Measurements from ENCODE around the gene SYCP2. TPM values are rescaled to one million over a fixed set of nuclear protein-coding genes. Genes with fewer than 3 reads are reported as not detected.

SYCP2 gene
- total and polyA plus RNA-seq, 2 donors from 2014 or later: 2.1 to 3.0 TPM

DNA sequence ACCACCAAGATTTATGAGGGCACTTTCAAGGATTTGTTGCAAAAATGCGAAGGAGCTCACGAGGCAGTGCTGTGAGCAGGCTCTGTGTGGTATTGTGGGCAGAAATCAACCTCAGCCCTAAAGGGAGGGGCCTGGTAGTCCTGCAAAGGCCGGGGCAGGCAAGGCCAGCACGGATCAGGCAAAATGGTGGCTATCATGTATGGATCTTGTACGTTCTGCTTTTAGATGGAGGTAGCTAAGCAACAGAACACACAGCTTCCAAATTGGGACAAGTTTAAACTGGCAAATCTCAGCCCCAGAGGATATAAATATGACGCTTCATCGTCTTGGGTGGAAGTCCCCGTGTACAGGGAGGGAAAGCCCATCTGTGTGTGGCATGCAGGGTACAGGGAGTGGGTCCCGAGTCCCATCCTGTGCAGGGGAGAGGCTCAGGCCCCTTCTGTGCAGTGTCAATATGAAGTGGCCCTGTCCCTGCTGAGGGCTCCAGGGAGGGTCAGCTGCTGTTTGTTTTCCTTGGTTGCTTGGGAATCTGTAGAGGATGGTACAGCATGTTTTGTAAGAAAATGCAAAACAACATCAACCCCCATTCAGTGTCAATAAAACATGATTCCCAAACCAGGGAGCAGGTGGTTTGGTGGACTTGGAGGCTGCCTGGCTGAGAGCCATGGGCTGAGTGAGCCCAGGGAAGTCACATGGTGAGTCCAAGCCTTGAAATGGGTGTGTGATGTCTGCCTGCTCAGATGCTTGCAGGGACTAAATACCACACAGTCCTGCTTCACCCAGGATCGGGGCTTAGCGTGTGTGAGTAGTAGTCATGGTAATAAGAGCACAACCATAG is 113.0 kb downstream of the SYCP2 start:
- intact Hi-C loops (cut with DNase I): no loop called here
- Histone ChIP-seq H3K27ac (ENCODE audit: low read depth in 2 of 2, low read length in 2 of 2) (no peak overlapping the region), H3K9me3 (ENCODE audit: control insufficient read depth in 2 of 3, insufficient read depth in 1 of 3, low read length in 3 of 3) (no peaks in the 10 kb centered on the region), H3K9ac (ENCODE audit: low read length in 3 of 3) (no peak overlapping the region), H3K36me3 (ENCODE audit: control insufficient read depth in 2 of 3, insufficient read depth in 3 of 3, low read length in 3 of 3) (no peaks in the 10 kb centered on the region), H3K4me1 (ENCODE audit: control insufficient read depth in 2 of 3, insufficient read depth in 2 of 3, low read depth in 1 of 3, low read length in 3 of 3) (no peaks in the 10 kb centered on the region), H3K27me3 (ENCODE audit: control insufficient read depth, insufficient read depth, low read length) (no peaks in the 10 kb centered on the region), H3K4me3 (ENCODE audit: low read length in 3 of 3) (no peak overlapping the region)
- FAIRE-seq: no peak
- no peak for TF ChIP-seq CTCF (IDR thresholded peaks at IDR 0.05; ENCODE audit: borderline replicate concordance, extremely low read depth, insufficient read depth)
- DNase-seq: no peak

GRCh38 chr20:59819496-59820203 is 113.8 kb downstream of the SYCP2 start:
- no peak for TF ChIP-seq CTCF (IDR thresholded peaks at IDR 0.05; ENCODE audit: borderline replicate concordance, extremely low read depth, insufficient read depth)
- FAIRE-seq (no peak), DNase-seq (peak in 1 of 5 donors; percentile 50)
- H3K27ac ChIP-seq (ENCODE audit: low read depth in 2 of 2, low read length in 2 of 2): no peak overlapping the region
- no peaks in the 10 kb centered on the region for H3K4me1 ChIP-seq (ENCODE audit: control insufficient read depth in 2 of 3, insufficient read depth in 2 of 3, low read depth in 1 of 3, low read length in 3 of 3)
- H3K27me3 ChIP-seq (ENCODE audit: control insufficient read depth, insufficient read depth, low read length): no peaks in the 10 kb centered on the region
- intact Hi-C loops (cut with DNase I): no loop called here
- H3K9ac ChIP-seq (ENCODE audit: low read length in 3 of 3): no peak overlapping the region
- H3K4me3 ChIP-seq (ENCODE audit: low read length in 3 of 3): no peak overlapping the region
- no peaks in the 10 kb centered on the region for H3K36me3 ChIP-seq (ENCODE audit: control insufficient read depth in 2 of 3, insufficient read depth in 3 of 3, low read length in 3 of 3)
- no peaks in the 10 kb centered on the region for H3K9me3 ChIP-seq (ENCODE audit: control insufficient read depth in 2 of 3, insufficient read depth in 1 of 3, low read length in 3 of 3)

GRCh38 chr20:59818911-59819310 is 114.5 kb downstream of the SYCP2 start:
- Histone ChIP-seq H3K27me3 (ENCODE audit: control insufficient read depth, insufficient read depth, low read length) (no peaks in the 10 kb centered on the region), H3K9ac (ENCODE audit: low read length in 3 of 3) (no peak overlapping the region), H3K9me3 (ENCODE audit: control insufficient read depth in 2 of 3, insufficient read depth in 1 of 3, low read length in 3 of 3) (no peaks in the 10 kb centered on the region), H3K4me1 (ENCODE audit: control insufficient read depth in 2 of 3, insufficient read depth in 2 of 3, low read depth in 1 of 3, low read length in 3 of 3) (no peaks in the 10 kb centered on the region), H3K36me3 (ENCODE audit: control insufficient read depth in 2 of 3, insufficient read depth in 3 of 3, low read length in 3 of 3) (no peaks in the 10 kb centered on the region), H3K27ac (ENCODE audit: low read depth in 2 of 2, low read length in 2 of 2) (no peak overlapping the region), H3K4me3 (ENCODE audit: low read length in 3 of 3) (no peak overlapping the region)
- TF ChIP-seq CTCF (IDR thresholded peaks at IDR 0.05; ENCODE audit: borderline replicate concordance, extremely low read depth, insufficient read depth): no peak
- DNase-seq (no peak), FAIRE-seq (no peak)
- intact Hi-C loops (cut with DNase I): no loop called here
